GM12892 (cell line): Measurements from ENCODE around the gene SUPT7L.

Experiments
- POLR2A ChIP-seq: IDR thresholded peaks from 2 replicates; pipeline ENCODE4 v1.6.1; 2011; ENCODE audit warnings: low read depth, low read length, control low read depth
- POLR2AphosphoS5 ChIP-seq: IDR thresholded peaks from 2 replicates; pipeline ENCODE4 v1.6.1; 2011; ENCODE audit warnings: low read depth, low read length, control low read depth

DNA sequence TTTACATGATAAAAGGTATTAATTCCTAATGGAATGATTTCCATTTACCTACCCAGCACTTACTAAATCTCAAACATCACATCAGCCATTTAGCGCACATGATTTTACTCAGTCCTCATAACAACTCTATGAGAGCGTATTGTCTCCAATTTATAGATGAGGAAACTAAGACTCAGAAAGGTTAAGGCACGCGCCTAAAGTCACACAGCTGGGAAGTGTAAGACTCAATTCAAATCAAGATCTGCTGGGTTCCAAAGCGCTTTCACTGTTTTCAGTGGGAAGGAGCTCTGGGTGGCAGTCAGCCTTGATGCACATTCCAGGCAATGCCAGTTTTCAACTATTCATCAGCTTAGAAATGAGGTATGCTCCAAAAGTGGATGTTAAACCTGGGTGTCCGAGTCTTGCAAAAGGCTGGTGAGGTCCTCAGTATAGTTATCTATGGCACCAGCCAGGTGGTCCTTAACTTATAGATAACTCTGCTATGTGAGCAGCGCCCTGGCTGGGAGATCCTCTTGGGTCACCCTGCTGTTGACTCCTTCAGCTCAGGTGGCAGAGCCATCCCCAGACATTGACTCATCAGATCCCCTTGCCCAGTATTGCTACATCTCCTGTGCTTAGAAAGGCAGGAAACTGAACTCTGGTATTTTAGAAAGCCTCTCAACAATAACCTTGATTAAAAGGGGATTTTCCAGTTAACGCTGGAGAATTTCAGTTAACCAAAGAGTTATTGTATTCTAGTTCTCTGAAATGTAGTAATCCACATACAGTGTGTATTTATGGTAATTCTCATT is 47.4 kb upstream of the SUPT7L start:
- TF ChIP-seq POLR2A (no peak), POLR2AphosphoS5 (no peak)
